Pancreas (tissue), 10 donors: ENCODE data around the gene PIK3CA. TPM values are rescaled to one million over a fixed set of nuclear protein-coding genes. Genes with fewer than 3 reads are reported as not detected.

Experiments used
- ATAC-seq, 4 donors: fragments of 200-7000 bp; cut with Tn5 transposase; one replicate each; pipeline versions ENCODE4 v1.8.0 to v1.9.1; 2020; ENCODE audit warnings: mild to moderate bottlenecking in 4 of 4, moderate library complexity in 4 of 4
- DNase-seq, 6 donors: peaks; one replicate each; pipeline ENCODE4 v3.0.0-alpha.2; 2020
- FAIRE-seq: peaks from 2 replicates; lab custom pipeline; 2012; peaks lifted over from hg19 to GRCh38; lab: Jason Lieb, UNC
- H3K27ac ChIP-seq, 4 donors: fragments of 200-600 bp; sonication (generic); 1 replicate in 3 of 4; 2 replicates in 1 of 4; pipeline versions ENCODE4 v1.5.0 to v1.8.0; 2020
- H3K27me3 ChIP-seq, 4 donors: fragments of 200-600 bp; one replicate each; pipeline ENCODE4 v1.8.0; 2021
- H3K36me3 ChIP-seq, 3 donors: fragments of 200-600 bp; sonication (generic) in 1 of 3; one replicate each; pipeline versions ENCODE4 v1.5.0 to v1.8.0; 2020 to 2021
- H3K4me1 ChIP-seq, 3 donors: fragments of 200-600 bp; one replicate each; pipeline ENCODE4 v1.8.0; 2021
- H3K4me3 ChIP-seq, 4 donors: fragments of 200-600 bp; sonication (generic) in 2 of 4; one replicate each; pipeline versions ENCODE4 v1.5.0 to v1.8.0; 2020 to 2021
- H3K9me3 ChIP-seq, 4 donors: fragments of 200-600 bp; one replicate each; pipeline ENCODE4 v1.8.0; 2021
- CTCF ChIP-seq, 4 donors: fragments of 200-600 bp; sonication (generic) in 3 of 4; IDR thresholded peaks; one replicate each; pipeline versions ENCODE4 v1.5.0 to v1.8.0; 2021; ENCODE audit warnings: antibody characterized with exemption in 4 of 4
- WGBS, 2 donors: extraction: QIAGEN DNeasy Blood & Tissue Kit; methylation state at CpG; one replicate each; pipeline ENCODE4 v1.1.7; 2013; 5-methylcytosine and 5-hydroxymethylcytosine counted together
- intact Hi-C, 3 donors: fragments of 100-400 bp; cut with DNase I; formaldehyde crosslinking; loops; one replicate each; pipeline versions ENCODE4 v1.11.1 to v1.14.2; 2022
- polyA plus RNA-seq, 2 donors: library from polyadenylated mRNA; stranded (reverse); fragments of 200-250 nt; gene quantifications; one replicate each; pipeline ENCODE4 v1.2.3, GENCODE V29; 2013
- total RNA-seq, 6 donors: library from RNA; stranded (reverse); fragmentation: NEBNext Ultra II Directional in 4 of 6; extraction: Animal tissue kit (Norgen Biotek cat#: 25700) in 4 of 6; gene quantifications; one replicate each; pipeline versions ENCODE4 v1.2.1 to v1.2.4, GENCODE V29; 2021 to 2023
- donor health status: healthy with polysubstance abuse.
- donor health status: DM: no; HTN: no; CAD: no; lungs with moderate emphysema.
- donor health status: DM: no; HTN: no; CAD: no.
- donor health status: control.
- donor health status: control.
- donor health status: Bipolar disorder and iron deficiency.
- donor health status: DM: yes; HTN: yes; CAD: no.
- donor health status: DM: no; HTN: no; CAD: no.
- donor health status: DM: no; HTN: no; CAD: no.
- donor health status: DM: yes; HTN: yes; CAD: no.

Gene PIK3CA
- total and polyA plus RNA-seq, 8 donors, result 1.6 to 15.6 (median 6.4) TPM

GRCh38 chr3:179265092-179265491 lies 116.9 kb downstream of the PIK3CA start:
- DNase-seq (no peak), ATAC-seq (no peak), FAIRE-seq (no peak)
- no peaks in the 10 kb centered on the region for H3K9me3 ChIP-seq
- no peak overlapping the region for H3K4me3 ChIP-seq
- intact Hi-C loops, result no loop called here
- H3K27me3 ChIP-seq, result no peaks in the 10 kb centered on the region
- no peaks in the 10 kb centered on the region for H3K36me3 ChIP-seq
- no peaks in the 10 kb centered on the region for H3K4me1 ChIP-seq
- H3K27ac ChIP-seq, result no peak overlapping the region
- TF ChIP-seq CTCF (IDR thresholded peaks at IDR 0.05), result no peak
- WGBS, 2 donors, result 87 to 94% methylated on average over 1 of the region's 1 CpG

GRCh38 chr3:179265875-179266274 lies 117.7 kb downstream of the PIK3CA start:
- Histone ChIP-seq H3K4me1 (no peaks in the 10 kb centered on the region), H3K27ac (no peak overlapping the region), H3K9me3 (no peaks in the 10 kb centered on the region), H3K4me3 (no peak overlapping the region), H3K36me3 (no peaks in the 10 kb centered on the region), H3K27me3 (no peaks in the 10 kb centered on the region)
- 67 to 69% methylated on average over 4 of the region's 4 CpGs for WGBS, 2 donors
- ATAC-seq (no peak), DNase-seq (no peak), FAIRE-seq (no peak)
- TF ChIP-seq CTCF (IDR thresholded peaks at IDR 0.05), result no peak
- intact Hi-C loops, result no loop called here

DNA sequence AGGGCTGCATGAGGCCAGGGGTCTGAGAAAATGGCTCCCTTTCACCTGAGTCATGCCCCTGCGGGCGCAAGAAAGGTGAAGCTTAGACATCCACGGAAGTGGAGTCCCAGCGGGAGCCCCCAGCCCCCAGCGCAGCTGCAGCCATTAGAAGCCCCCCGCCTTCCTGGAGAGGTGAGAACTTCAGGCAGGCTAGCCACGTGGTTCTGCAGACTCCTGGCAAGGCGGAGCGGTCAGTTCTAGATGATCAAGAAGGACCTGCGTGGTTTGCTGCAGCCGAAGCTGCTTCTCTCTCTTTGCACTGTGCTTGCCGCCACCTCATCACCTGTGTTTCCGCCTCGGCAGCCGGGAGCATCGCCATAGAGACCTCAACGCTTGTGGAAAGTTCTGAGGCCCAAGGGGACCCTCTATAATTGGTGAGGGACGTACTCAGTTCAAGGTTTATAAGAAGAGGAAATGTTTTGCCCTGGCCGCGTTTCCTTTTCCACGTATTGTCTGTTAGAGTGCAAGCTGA lies 118.6 kb downstream of the PIK3CA start:
- intact Hi-C loops, result no loop called here
- no peak overlapping the region for H3K4me3 ChIP-seq
- no peaks in the 10 kb centered on the region for H3K27me3 ChIP-seq
- TF ChIP-seq CTCF (IDR thresholded peaks at IDR 0.05), result no peak
- H3K27ac ChIP-seq, result no peak overlapping the region
- no peaks in the 10 kb centered on the region for H3K9me3 ChIP-seq
- no peaks in the 10 kb centered on the region for H3K4me1 ChIP-seq
- 72% methylated on average over 21 of the region's 21 CpGs for WGBS, 2 donors
- no peak for ATAC-seq
- no peaks in the 10 kb centered on the region for H3K36me3 ChIP-seq
- DNase-seq, result no peak
- FAIRE-seq, result no peak

- no peaks in the 10 kb centered on the region for H3K27me3 ChIP-seq
- H3K27ac ChIP-seq, result no peak overlapping the region
- H3K4me3 ChIP-seq, result no peak overlapping the region
- ATAC-seq, result no peak
- H3K4me1 ChIP-seq, result no peaks in the 10 kb centered on the region
- intact Hi-C loops, result no loop called here
- no peak for DNase-seq
- no peaks in the 10 kb centered on the region for H3K36me3 ChIP-seq
- 43 to 47% methylated on average over 4 of the region's 4 CpGs for WGBS, 2 donors
- FAIRE-seq, result no peak
- TF ChIP-seq CTCF (IDR thresholded peaks at IDR 0.05), result no peak
- H3K9me3 ChIP-seq, result no peaks in the 10 kb centered on the region
These were observed 120.4 kb downstream of the PIK3CA start for GRCh38 chr3:179268400-179269051.

DNA sequence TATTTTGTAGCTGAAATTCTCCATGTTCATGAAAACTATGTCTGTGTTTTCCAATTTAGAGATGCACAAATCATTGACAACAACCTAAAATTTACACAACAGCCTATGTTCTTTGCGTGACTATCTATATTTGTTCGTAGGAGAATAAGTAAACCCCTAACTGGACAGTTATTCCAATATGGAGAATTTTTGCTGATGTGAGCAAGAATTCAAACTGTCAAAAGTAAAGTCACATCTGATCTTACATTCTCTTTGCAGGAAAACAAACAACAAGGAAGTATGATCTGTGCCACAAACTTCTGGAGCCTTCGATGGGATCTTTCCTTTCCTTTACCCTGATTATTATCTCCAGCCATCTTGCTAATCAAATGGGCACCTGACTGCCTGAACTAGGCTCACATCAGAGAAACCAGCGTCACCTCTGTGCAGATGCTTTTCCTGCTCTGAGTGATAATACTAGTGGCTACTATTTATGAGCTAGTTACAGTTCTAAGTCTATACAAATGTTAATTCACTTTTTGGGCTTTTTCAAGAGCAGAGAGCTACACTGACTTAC lies 121.1 kb downstream of the PIK3CA start:
- TF ChIP-seq CTCF (IDR thresholded peaks at IDR 0.05), result no peak
- Histone ChIP-seq H3K4me1 (no peaks in the 10 kb centered on the region), H3K4me3 (no peak overlapping the region), H3K9me3 (no peaks in the 10 kb centered on the region), H3K36me3 (no peaks in the 10 kb centered on the region), H3K27me3 (no peaks in the 10 kb centered on the region), H3K27ac (no peak overlapping the region)
- WGBS, 2 donors, result 53 to 57% methylated on average over 4 of the region's 4 CpGs
- FAIRE-seq (no peak), ATAC-seq (no peak), DNase-seq (no peak)
- intact Hi-C loops, result no loop called here
